ENCODE results near the gene TDRD3. TPM values are rescaled to one million over a fixed set of nuclear protein-coding genes. Genes with fewer than 3 reads are reported as not detected.

The TDRD3 gene
- total RNA-seq, 2 experiments from 2014 or later, result 22.4 to 27.2 TPM

GRCh38 chr13:60448907-60449510 is 52.0 kb downstream of the TDRD3 start:
- no peaks in the 10 kb centered on the region for H3K9me3 Mint-ChIP-seq
- Histone ChIP-seq H3K4me3 (ENCODE audit: low read length) (no peak overlapping the region), H3K27me3 (ENCODE audit: control insufficient read depth in 1 of 2, insufficient read depth in 2 of 2, low read length in 2 of 2) (no peaks in the 10 kb centered on the region), H3K4me1 (ENCODE audit: insufficient read depth, low read length) (no peaks in the 10 kb centered on the region), H3K27ac (ENCODE audit: low read depth in 1 of 2, low read length in 2 of 2) (no peak overlapping the region), H3K36me3 (ENCODE audit: insufficient read depth, low read length) (no peaks in the 10 kb centered on the region), H3K9me3 (ENCODE audit: control insufficient read depth in 1 of 2, insufficient read depth in 1 of 2, low read length in 2 of 2) (no peaks in the 10 kb centered on the region)
- POLR2A ChIA-PET, result no interaction called here
- no peaks in the 10 kb centered on the region for H3K27me3 Mint-ChIP-seq
- H3K4me1 Mint-ChIP-seq (ENCODE audit: low read depth), result no peaks in the 10 kb centered on the region
- no peak overlapping the region for H3K4me3 Mint-ChIP-seq
- peaks cover 10% of the 10 kb centered on the region for H3K36me3 Mint-ChIP-seq (ENCODE audit: low read depth)
- intact Hi-C loops (cut with DNase I, micrococcal nuclease), result no loop called here
- CTCF ChIA-PET, result interaction anchor here (1.3 kb wide), 1 partner anchor 18 kb away, joined by 3 read pairs; no protein-coding TSS in a partner anchor
- H3K27ac Mint-ChIP-seq, result no peak overlapping the region
- peak; percentile 79 for TF ChIP-seq CTCF (IDR thresholded peaks at IDR 0.05)
- DNase-seq (peak in 3 of 14 experiments; percentile 27 to 39 (median 37)), ATAC-seq (ENCODE audit: poor library complexity) (peak; percentile 41)

GRCh38 chr13:60453490-60453889 is 56.5 kb downstream of the TDRD3 start:
- H3K9me3 Mint-ChIP-seq, result no peaks in the 10 kb centered on the region

GRCh38 chr13:60454425-60454824 is 57.4 kb downstream of the TDRD3 start:
- peaks cover 6% of the 10 kb centered on the region for H3K36me3 Mint-ChIP-seq (ENCODE audit: low read depth)
- POLR2A ChIA-PET, result no interaction called here
- Histone ChIP-seq H3K9me3 (ENCODE audit: control insufficient read depth in 1 of 2, insufficient read depth in 1 of 2, low read length in 2 of 2) (no peaks in the 10 kb centered on the region), H3K4me3 (ENCODE audit: low read length) (no peak overlapping the region), H3K27ac (ENCODE audit: low read depth in 1 of 2, low read length in 2 of 2) (no peak overlapping the region), H3K4me1 (ENCODE audit: insufficient read depth, low read length) (no peaks in the 10 kb centered on the region), H3K36me3 (ENCODE audit: insufficient read depth, low read length) (no peaks in the 10 kb centered on the region), H3K27me3 (ENCODE audit: control insufficient read depth in 1 of 2, insufficient read depth in 2 of 2, low read length in 2 of 2) (no peaks in the 10 kb centered on the region)
- H3K4me1 Mint-ChIP-seq (ENCODE audit: low read depth), result no peaks in the 10 kb centered on the region
- CTCF ChIA-PET, result no interaction called here
- no peak for TF ChIP-seq CTCF (IDR thresholded peaks at IDR 0.05)
- intact Hi-C loops (cut with DNase I, micrococcal nuclease), result no loop called here
- DNase-seq, result no peak
- no peak overlapping the region for H3K4me3 Mint-ChIP-seq
- H3K9me3 Mint-ChIP-seq, result no peaks in the 10 kb centered on the region
- no peaks in the 10 kb centered on the region for H3K27me3 Mint-ChIP-seq
- H3K27ac Mint-ChIP-seq, result no peak overlapping the region
- no peak for ATAC-seq (ENCODE audit: poor library complexity)

More at GRCh38 chr13:60453490-60453889, 56.5 kb downstream of the TDRD3 start:
- peaks cover 6% of the 10 kb centered on the region for H3K36me3 Mint-ChIP-seq (ENCODE audit: low read depth)
- TF ChIP-seq CTCF (IDR thresholded peaks at IDR 0.05), result no peak
- intact Hi-C loops (cut with DNase I, micrococcal nuclease), result no loop called here
- Histone ChIP-seq H3K27me3 (ENCODE audit: control insufficient read depth in 1 of 2, insufficient read depth in 2 of 2, low read length in 2 of 2) (no peaks in the 10 kb centered on the region), H3K4me3 (ENCODE audit: low read length) (no peak overlapping the region), H3K4me1 (ENCODE audit: insufficient read depth, low read length) (no peaks in the 10 kb centered on the region), H3K36me3 (ENCODE audit: insufficient read depth, low read length) (no peaks in the 10 kb centered on the region), H3K27ac (ENCODE audit: low read depth in 1 of 2, low read length in 2 of 2) (no peak overlapping the region), H3K9me3 (ENCODE audit: control insufficient read depth in 1 of 2, insufficient read depth in 1 of 2, low read length in 2 of 2) (no peaks in the 10 kb centered on the region)
- POLR2A ChIA-PET, result interaction anchor here (0.7 kb wide), 1 partner anchor 375 kb away, joined by 3 read pairs; no protein-coding TSS in a partner anchor
- H3K27ac Mint-ChIP-seq, result no peak overlapping the region
- H3K4me3 Mint-ChIP-seq, result no peak overlapping the region
- no peak for ATAC-seq (ENCODE audit: poor library complexity)
- no peaks in the 10 kb centered on the region for H3K4me1 Mint-ChIP-seq (ENCODE audit: low read depth)
- DNase-seq, result no peak
- CTCF ChIA-PET, result no interaction called here
- H3K27me3 Mint-ChIP-seq, result no peaks in the 10 kb centered on the region

All from CD4-positive, alpha-beta T cell (primary cell).